Measurements from ENCODE around the gene ZSCAN1.

DNA sequence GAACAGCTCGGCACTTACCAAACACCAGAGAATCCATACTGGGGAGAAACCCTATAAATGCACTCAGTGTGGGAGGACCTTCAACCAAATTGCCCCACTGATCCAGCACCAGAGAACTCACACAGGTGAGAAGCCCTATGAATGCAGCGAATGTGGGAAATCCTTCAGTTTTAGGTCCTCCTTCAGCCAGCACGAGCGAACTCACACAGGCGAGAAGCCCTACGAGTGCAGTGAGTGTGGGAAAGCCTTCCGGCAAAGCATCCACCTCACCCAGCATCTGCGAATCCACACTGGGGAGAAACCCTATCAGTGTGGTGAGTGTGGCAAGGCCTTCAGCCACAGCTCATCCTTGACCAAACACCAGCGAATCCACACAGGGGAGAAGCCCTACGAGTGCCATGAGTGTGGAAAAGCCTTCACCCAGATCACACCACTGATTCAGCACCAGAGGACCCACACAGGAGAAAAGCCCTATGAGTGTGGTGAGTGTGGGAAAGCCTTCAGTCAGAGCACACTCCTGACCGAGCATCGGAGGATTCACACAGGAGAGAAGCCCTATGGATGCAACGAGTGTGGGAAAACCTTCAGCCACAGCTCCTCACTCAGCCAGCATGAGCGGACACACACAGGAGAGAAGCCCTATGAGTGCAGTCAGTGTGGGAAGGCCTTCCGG, 33.6 kb downstream of the ZSCAN1 start:
- TF ChIP-seq, protein P1, sequence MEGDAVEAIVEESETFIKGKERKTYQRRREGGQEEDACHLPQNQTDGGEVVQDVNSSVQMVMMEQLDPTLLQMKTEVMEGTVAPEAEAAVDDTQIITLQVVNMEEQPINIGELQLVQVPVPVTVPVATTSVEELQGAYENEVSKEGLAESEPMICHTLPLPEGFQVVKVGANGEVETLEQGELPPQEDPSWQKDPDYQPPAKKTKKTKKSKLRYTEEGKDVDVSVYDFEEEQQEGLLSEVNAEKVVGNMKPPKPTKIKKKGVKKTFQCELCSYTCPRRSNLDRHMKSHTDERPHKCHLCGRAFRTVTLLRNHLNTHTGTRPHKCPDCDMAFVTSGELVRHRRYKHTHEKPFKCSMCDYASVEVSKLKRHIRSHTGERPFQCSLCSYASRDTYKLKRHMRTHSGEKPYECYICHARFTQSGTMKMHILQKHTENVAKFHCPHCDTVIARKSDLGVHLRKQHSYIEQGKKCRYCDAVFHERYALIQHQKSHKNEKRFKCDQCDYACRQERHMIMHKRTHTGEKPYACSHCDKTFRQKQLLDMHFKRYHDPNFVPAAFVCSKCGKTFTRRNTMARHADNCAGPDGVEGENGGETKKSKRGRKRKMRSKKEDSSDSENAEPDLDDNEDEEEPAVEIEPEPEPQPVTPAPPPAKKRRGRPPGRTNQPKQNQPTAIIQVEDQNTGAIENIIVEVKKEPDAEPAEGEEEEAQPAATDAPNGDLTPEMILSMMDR (IDR thresholded peaks at IDR 0.05; ENCODE audit: poor library complexity), result no peak
- TF ChIP-seq EZH2 (IDR thresholded peaks at IDR 0.05; ENCODE audit: borderline replicate concordance), result no peak
